WTC11 (cell line): ENCODE results near the gene FGFR1OP2. TPM values are rescaled to one million over a fixed set of nuclear protein-coding genes. Genes with fewer than 3 reads are reported as not detected.

Source experiments
- ATAC-seq: fragments of 200-7000 bp; cut with Tn5 transposase; 2 replicates; pipeline ENCODE4 v1.10.0; 2021; ENCODE audit warnings: mild to moderate bottlenecking, moderate library complexity
- CTCF ChIA-PET: fragments of 300-600 bp; sonication (Branson Sonifier 250); formaldehyde crosslinking; loops from one replicate; lab custom pipeline; 2021; ENCODE audit warnings: antibody characterized with exemption; lab: Charles Lee
- POLR2A ChIA-PET: fragments of 350-600 bp; sonication (Branson Sonifier 250); formaldehyde crosslinking; loops from one replicate; lab custom pipeline; 2021; ENCODE audit warnings: antibody characterized with exemption; lab: Charles Lee
- DNase-seq: peaks from one replicate; pipeline ENCODE4 v3.0.0; 2021; ENCODE audit warnings: low spot score
- H3K27ac Mint-ChIP-seq: 2 replicates; pipeline ENCODE4 v1.8.0; 2021; ENCODE audit warnings: mixed read lengths
- H3K27me3 Mint-ChIP-seq: 2 replicates; pipeline ENCODE4 v1.8.0; 2021; ENCODE audit warnings: low read depth, mild to moderate bottlenecking, moderate library complexity, mixed read lengths
- H3K36me3 Mint-ChIP-seq: 2 replicates; pipeline ENCODE4 v1.8.0; 2021; ENCODE audit warnings: mixed read lengths
- H3K4me1 Mint-ChIP-seq: 2 replicates; pipeline ENCODE4 v1.8.0; 2022; ENCODE audit warnings: mixed read lengths
- H3K4me3 Mint-ChIP-seq: 2 replicates; pipeline ENCODE4 v1.8.0; 2021; ENCODE audit warnings: mild to moderate bottlenecking, moderate library complexity, mixed read lengths
- H3K9me3 Mint-ChIP-seq: 2 replicates; pipeline ENCODE4 v1.8.0; 2021; ENCODE audit warnings: mixed read lengths
- ELF4 ChIP-seq: sonication (generic); formaldehyde crosslinking; IDR thresholded peaks from 2 replicates; pipeline ENCODE4 v1.8.1; 2022; ENCODE audit warnings: low read depth, mild to moderate bottlenecking, moderate library complexity, missing genetic modification reagents
- EMX1 ChIP-seq: fragments of 250-450 bp; sonication (Bioruptor Pico); IDR thresholded peaks from 2 replicates; pipeline ENCODE4 v1.8.0; 2021; ENCODE audit warnings: mild to moderate bottlenecking
- ETV6 ChIP-seq: sonication (generic); formaldehyde crosslinking; IDR thresholded peaks from 2 replicates; pipeline ENCODE4 v1.8.1; 2022; ENCODE audit warnings: mild to moderate bottlenecking, missing genetic modification reagents
- FOXK1 ChIP-seq: sonication (generic); formaldehyde crosslinking; IDR thresholded peaks from 2 replicates; pipeline ENCODE4 v1.8.0; 2022; ENCODE audit warnings: mild to moderate bottlenecking, moderate library complexity, missing genetic modification reagents
- IRF2 ChIP-seq: sonication (generic); formaldehyde crosslinking; IDR thresholded peaks from 2 replicates; pipeline ENCODE4 v1.8.0; 2022; ENCODE audit warnings: low read depth, missing genetic modification reagents, borderline replicate concordance
- JAZF1 ChIP-seq: fragments of 250-450 bp; sonication (Bioruptor Pico); IDR thresholded peaks from 2 replicates; pipeline ENCODE4 v1.9.0; 2021; ENCODE audit warnings: moderate library complexity, mild to moderate bottlenecking, inconsistent platforms
- JUN ChIP-seq: sonication (generic); formaldehyde crosslinking; IDR thresholded peaks from 2 replicates; pipeline ENCODE4 v1.8.0; 2023; ENCODE audit warnings: mild to moderate bottlenecking, missing genetic modification reagents
- NFYB ChIP-seq: sonication (generic); formaldehyde crosslinking; conservative IDR thresholded peaks from 2 replicates; pipeline ENCODE4 v1.8.0; 2022; ENCODE audit warnings: low read depth, missing genetic modification reagents
- RORB ChIP-seq: fragments of 250-450 bp; sonication (Bioruptor Pico); IDR thresholded peaks from 2 replicates; pipeline ENCODE4 v1.9.0; 2021; ENCODE audit warnings: mild to moderate bottlenecking
- TEAD4 ChIP-seq: sonication (generic); formaldehyde crosslinking; IDR thresholded peaks from 2 replicates; pipeline ENCODE4 v1.8.0; 2022; ENCODE audit warnings: mild to moderate bottlenecking, missing genetic modification reagents
- TP53 ChIP-seq: sonication (generic); formaldehyde crosslinking; IDR thresholded peaks from 2 replicates; pipeline ENCODE4 v1.8.1; 2023; ENCODE audit warnings: mild to moderate bottlenecking, missing genetic modification reagents
- ZNF121 ChIP-seq: sonication (generic); formaldehyde crosslinking; IDR thresholded peaks from 2 replicates; pipeline ENCODE4 v1.8.0; 2023; ENCODE audit warnings: missing genetic modification reagents
- ZNF138 ChIP-seq: sonication (generic); formaldehyde crosslinking; conservative IDR thresholded peaks from 2 replicates; pipeline ENCODE4 v1.8.1; 2022; ENCODE audit warnings: mild to moderate bottlenecking, moderate library complexity, missing genetic modification reagents
- ZNF232 ChIP-seq: sonication (generic); formaldehyde crosslinking; IDR thresholded peaks from 2 replicates; pipeline ENCODE4 v1.8.0; 2022; ENCODE audit warnings: mild to moderate bottlenecking, missing genetic modification reagents
- ZNF423 ChIP-seq: fragments of 250-450 bp; sonication (Bioruptor Pico); IDR thresholded peaks from 2 replicates; pipeline ENCODE4 v2.1.2; 2022; ENCODE audit warnings: mild to moderate bottlenecking, moderate library complexity
- total RNA-seq: library from RNA; stranded (reverse); gene quantifications from 3 replicates; pipeline ENCODE4 v1.2.3, GENCODE V29; 2021
- TF ChIP-seq, protein P1 (sequence below): sonication (generic); formaldehyde crosslinking; IDR thresholded peaks from 2 replicates; pipeline ENCODE4 v1.8.1; 2022; ENCODE audit warnings: mild to moderate bottlenecking, moderate library complexity, missing genetic modification reagents
- TF ChIP-seq, protein P2 (sequence below): sonication (generic); formaldehyde crosslinking; IDR thresholded peaks from 2 replicates; pipeline ENCODE4 v1.8.0; 2023; ENCODE audit warnings: mild to moderate bottlenecking, missing genetic modification reagents
- TF ChIP-seq, protein P3 (sequence below): sonication (generic); formaldehyde crosslinking; IDR thresholded peaks from 2 replicates; pipeline ENCODE4 v1.8.1; 2022; ENCODE audit warnings: low read depth, missing genetic modification reagents, borderline replicate concordance
- TF ChIP-seq, protein P4 (sequence below): fragments of 250-450 bp; sonication (Bioruptor Pico); conservative IDR thresholded peaks from 2 replicates; pipeline ENCODE4 v1.9.0; 2021; ENCODE audit warnings: mild to moderate bottlenecking
- TF ChIP-seq, protein P5 (sequence below): sonication (generic); formaldehyde crosslinking; conservative IDR thresholded peaks from 2 replicates; pipeline ENCODE4 v1.8.1; 2022; ENCODE audit warnings: mild to moderate bottlenecking, missing genetic modification reagents
- TF ChIP-seq, protein P6 (sequence below): sonication (generic); formaldehyde crosslinking; IDR thresholded peaks from 2 replicates; pipeline ENCODE4 v1.8.0; 2022; ENCODE audit warnings: mild to moderate bottlenecking, missing genetic modification reagents
- TF ChIP-seq, protein P7 (sequence below): sonication (generic); formaldehyde crosslinking; IDR thresholded peaks from 2 replicates; pipeline ENCODE4 v1.8.1; 2023; ENCODE audit warnings: mild to moderate bottlenecking, missing genetic modification reagents, moderate library complexity

Gene FGFR1OP2
- total RNA-seq, 1 experiment from 2014 or later, result 28.9 TPM

DNA sequence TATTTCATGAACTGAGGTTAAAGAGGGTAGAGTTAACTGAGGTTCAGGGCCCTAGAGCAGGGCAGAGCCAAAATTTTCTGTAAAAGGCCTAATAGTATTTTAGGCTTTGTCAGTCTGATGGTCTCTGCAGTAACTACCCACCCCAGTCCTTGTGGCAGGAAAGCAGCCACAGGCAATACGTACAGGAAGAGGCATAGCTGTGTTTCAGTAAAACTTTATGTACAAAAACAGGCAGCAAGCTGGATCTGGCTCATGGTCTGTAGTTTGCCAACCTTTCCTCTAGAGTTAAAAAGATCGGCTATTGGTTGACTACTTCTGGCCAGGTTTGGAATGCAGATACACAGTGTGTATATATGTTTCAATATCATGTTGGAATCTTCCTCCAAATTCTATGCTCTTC is 58.7 kb downstream of the FGFR1OP2 start:
- no peak overlapping the region for H3K27ac Mint-ChIP-seq
- DNase-seq (no peak), ATAC-seq (no peak)
- H3K36me3 Mint-ChIP-seq, result peaks cover 53% of the 10 kb centered on the region
- no peaks in the 10 kb centered on the region for H3K9me3 Mint-ChIP-seq
- H3K4me1 Mint-ChIP-seq, result peaks cover 9% of the 10 kb centered on the region
- H3K4me3 Mint-ChIP-seq, result no peak overlapping the region
- TF ChIP-seq, protein P1, sequence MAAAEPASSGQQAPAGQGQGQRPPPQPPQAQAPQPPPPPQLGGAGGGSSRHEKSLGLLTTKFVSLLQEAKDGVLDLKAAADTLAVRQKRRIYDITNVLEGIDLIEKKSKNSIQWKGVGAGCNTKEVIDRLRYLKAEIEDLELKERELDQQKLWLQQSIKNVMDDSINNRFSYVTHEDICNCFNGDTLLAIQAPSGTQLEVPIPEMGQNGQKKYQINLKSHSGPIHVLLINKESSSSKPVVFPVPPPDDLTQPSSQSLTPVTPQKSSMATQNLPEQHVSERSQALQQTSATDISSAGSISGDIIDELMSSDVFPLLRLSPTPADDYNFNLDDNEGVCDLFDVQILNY, result no peak
- TF ChIP-seq, protein P2, sequence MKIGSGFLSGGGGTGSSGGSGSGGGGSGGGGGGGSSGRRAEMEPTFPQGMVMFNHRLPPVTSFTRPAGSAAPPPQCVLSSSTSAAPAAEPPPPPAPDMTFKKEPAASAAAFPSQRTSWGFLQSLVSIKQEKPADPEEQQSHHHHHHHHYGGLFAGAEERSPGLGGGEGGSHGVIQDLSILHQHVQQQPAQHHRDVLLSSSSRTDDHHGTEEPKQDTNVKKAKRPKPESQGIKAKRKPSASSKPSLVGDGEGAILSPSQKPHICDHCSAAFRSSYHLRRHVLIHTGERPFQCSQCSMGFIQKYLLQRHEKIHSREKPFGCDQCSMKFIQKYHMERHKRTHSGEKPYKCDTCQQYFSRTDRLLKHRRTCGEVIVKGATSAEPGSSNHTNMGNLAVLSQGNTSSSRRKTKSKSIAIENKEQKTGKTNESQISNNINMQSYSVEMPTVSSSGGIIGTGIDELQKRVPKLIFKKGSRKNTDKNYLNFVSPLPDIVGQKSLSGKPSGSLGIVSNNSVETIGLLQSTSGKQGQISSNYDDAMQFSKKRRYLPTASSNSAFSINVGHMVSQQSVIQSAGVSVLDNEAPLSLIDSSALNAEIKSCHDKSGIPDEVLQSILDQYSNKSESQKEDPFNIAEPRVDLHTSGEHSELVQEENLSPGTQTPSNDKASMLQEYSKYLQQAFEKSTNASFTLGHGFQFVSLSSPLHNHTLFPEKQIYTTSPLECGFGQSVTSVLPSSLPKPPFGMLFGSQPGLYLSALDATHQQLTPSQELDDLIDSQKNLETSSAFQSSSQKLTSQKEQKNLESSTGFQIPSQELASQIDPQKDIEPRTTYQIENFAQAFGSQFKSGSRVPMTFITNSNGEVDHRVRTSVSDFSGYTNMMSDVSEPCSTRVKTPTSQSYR (CRISPR knock-in tag), result no peak
- TF ChIP-seq, protein P3, sequence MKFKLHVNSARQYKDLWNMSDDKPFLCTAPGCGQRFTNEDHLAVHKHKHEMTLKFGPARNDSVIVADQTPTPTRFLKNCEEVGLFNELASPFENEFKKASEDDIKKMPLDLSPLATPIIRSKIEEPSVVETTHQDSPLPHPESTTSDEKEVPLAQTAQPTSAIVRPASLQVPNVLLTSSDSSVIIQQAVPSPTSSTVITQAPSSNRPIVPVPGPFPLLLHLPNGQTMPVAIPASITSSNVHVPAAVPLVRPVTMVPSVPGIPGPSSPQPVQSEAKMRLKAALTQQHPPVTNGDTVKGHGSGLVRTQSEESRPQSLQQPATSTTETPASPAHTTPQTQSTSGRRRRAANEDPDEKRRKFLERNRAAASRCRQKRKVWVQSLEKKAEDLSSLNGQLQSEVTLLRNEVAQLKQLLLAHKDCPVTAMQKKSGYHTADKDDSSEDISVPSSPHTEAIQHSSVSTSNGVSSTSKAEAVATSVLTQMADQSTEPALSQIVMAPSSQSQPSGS, result no peak
- no peak for TF ChIP-seq ZNF423 (CRISPR knock-in tag)
- no peak for TF ChIP-seq RORB (CRISPR knock-in tag)
- no peak for TF ChIP-seq IRF2 (CRISPR knock-in tag)
- no peak for TF ChIP-seq TEAD4 (CRISPR knock-in tag)
- no peak for TF ChIP-seq ZNF232 (CRISPR knock-in tag)
- no peak for TF ChIP-seq FOXK1 (CRISPR knock-in tag)
- TF ChIP-seq EMX1 (CRISPR knock-in tag), result no peak
- no peak for TF ChIP-seq JUN (CRISPR knock-in tag)
- TF ChIP-seq, protein P4, sequence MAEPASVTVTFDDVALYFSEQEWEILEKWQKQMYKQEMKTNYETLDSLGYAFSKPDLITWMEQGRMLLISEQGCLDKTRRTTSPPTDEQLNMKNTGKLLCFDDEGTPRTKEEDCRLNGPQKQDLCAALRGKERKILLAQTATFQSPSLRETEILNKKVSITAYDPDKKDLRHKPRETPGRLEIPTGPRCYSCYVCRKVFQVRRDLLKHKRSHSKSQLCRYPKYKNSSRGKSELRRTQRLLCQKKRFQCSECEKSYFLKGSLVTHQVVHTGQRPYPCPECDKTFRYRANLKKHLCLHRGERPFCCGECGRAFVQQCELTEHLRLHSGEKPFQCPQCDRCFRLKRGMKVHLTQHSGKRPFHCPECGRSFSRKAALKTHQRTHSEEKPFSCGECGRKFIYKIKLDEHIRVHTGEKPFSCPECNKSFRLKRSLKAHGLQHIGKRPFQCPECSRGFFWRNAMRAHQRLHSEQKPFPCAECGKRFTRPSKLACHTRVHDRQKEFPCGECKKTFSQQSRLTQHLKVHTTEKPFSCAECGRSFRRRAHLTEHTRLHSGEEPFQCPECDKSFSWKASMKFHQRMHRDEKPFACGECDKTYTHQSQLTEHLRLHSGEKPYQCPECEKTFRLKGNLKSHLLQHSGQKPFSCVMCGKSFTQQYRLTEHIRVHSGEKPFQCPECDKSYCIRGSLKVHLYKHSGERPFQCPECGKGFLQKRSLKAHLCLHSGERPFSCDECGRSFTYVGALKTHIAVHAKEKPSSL (CRISPR knock-in tag), result no peak
- no peak for TF ChIP-seq TP53 (CRISPR knock-in tag)
- TF ChIP-seq, protein P5, sequence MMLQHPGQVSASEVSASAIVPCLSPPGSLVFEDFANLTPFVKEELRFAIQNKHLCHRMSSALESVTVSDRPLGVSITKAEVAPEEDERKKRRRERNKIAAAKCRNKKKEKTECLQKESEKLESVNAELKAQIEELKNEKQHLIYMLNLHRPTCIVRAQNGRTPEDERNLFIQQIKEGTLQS (CRISPR knock-in tag), result no peak
- ChIA-PET CTCF (interaction anchor here (1.2 to 1.9 kb wide), 2 partner anchors 19 to 309 kb away, joined by 4 to 5 read pairs; no protein-coding TSS in a partner anchor), POLR2A (interaction anchor here (0.5 kb wide), 1 partner anchor 87 kb away, joined by 3 read pairs; no protein-coding TSS in a partner anchor)
- no peaks in the 10 kb centered on the region for H3K27me3 Mint-ChIP-seq

DNA sequence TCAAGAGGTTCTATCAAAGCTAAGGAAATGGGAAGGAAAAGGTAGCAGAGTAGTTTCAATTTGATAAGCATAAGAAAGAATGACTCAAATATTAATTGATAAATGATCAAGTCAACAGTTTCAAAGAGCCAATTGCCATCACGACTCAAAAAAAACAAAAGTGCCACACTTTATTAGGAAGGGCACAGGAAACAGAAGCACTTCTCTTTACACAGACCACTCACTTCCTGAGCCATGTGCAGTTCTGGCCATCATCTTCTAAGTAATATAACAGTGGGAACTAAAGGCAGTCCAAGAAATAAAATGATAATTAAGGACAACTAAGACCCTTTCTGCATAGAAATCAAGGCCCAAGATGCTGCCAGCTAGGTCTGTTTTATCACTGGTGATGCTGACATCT is 62.7 kb downstream of the FGFR1OP2 start:
- peaks cover 34% of the 10 kb centered on the region for H3K36me3 Mint-ChIP-seq
- peaks cover 29% of the 10 kb centered on the region for H3K4me1 Mint-ChIP-seq
- H3K9me3 Mint-ChIP-seq, result no peaks in the 10 kb centered on the region
- ChIA-PET CTCF (no interaction called here), POLR2A (no interaction called here)
- no peak overlapping the region for H3K27ac Mint-ChIP-seq
- ATAC-seq, result no peak
- no peak for TF ChIP-seq ZNF121
- no peak for TF ChIP-seq ZNF138 (CRISPR knock-in tag)
- no peak for TF ChIP-seq ELF4
- no peak for TF ChIP-seq ETV6 (CRISPR knock-in tag)
- TF ChIP-seq, protein P6, sequence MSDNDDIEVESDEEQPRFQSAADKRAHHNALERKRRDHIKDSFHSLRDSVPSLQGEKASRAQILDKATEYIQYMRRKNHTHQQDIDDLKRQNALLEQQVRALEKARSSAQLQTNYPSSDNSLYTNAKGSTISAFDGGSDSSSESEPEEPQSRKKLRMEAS (CRISPR knock-in tag), result no peak
- TF ChIP-seq FOXK1 (CRISPR knock-in tag), result no peak
- TF ChIP-seq JAZF1 (CRISPR knock-in tag), result no peak
- no peak for TF ChIP-seq NFYB (CRISPR knock-in tag)
- TF ChIP-seq, protein P7, sequence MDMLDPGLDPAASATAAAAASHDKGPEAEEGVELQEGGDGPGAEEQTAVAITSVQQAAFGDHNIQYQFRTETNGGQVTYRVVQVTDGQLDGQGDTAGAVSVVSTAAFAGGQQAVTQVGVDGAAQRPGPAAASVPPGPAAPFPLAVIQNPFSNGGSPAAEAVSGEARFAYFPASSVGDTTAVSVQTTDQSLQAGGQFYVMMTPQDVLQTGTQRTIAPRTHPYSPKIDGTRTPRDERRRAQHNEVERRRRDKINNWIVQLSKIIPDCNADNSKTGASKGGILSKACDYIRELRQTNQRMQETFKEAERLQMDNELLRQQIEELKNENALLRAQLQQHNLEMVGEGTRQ (CRISPR knock-in tag), result no peak
- no peak for DNase-seq
- no peak overlapping the region for H3K4me3 Mint-ChIP-seq
- H3K27me3 Mint-ChIP-seq, result no peaks in the 10 kb centered on the region
